NK-92 (cell line): ENCODE measurements around the gene KAZN.

Source experiments
- DNase-seq: peaks from one replicate; lab custom pipeline; 2025; ENCODE audit not compliant: unreplicated experiment; lab: John Stamatoyannopoulos, UW

The KAZN gene

DNA sequence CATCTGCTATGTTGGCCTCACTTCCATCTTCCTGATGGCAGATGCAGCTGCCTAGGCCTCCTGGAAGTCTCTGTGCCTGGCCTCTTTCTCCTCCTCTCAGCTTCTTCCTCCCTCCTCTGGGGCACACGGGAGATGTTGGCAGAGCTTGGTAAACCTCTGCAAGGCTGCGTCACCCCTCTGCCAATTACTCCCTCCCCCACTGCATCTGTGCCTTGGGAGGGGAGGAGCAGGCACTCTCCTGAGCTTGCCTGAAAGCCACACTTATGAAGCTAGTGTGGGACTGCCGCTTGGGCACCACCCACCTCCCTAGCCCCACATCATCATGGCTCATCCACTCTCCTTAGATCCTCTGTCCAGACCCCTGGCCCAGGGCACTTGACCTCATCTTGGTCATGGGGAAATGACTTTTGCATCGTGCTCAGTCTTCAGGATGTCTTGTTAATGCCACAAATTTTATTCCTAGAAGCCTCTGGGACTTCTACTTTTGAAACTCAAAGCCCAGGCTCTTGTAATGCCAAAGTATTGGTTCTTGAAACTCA, 547.7 kb downstream of the KAZN start:
- no peak for DNase-seq

DNA sequence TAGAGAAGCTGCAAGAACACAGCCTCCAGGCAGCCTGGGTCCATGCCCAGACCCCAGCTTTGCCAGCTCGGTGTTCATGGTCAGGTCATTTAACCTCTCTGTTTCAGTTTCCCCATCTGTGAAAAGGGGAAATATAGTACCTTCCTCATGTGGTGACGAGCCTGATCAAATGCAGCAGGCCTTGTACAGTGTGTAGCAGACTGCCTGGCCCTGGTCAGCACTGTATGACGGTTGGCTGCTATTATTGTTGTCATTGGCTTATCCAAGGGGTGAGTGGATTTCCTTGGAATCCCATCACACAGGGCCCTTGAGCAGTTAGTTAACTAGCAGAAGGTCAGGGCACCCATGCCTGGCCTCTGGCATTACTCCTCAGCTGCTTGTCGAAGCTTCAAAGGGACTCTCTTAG, 548.5 kb downstream of the KAZN start:
- DNase-seq = no peak

- DNase-seq = no peak
Measured at GRCh38 chr1:15148004-15148403, 549.5 kb downstream of the KAZN start.

GRCh38 chr1:15148475-15148874, 550.0 kb downstream of the KAZN start:
- no peak for DNase-seq

DNA sequence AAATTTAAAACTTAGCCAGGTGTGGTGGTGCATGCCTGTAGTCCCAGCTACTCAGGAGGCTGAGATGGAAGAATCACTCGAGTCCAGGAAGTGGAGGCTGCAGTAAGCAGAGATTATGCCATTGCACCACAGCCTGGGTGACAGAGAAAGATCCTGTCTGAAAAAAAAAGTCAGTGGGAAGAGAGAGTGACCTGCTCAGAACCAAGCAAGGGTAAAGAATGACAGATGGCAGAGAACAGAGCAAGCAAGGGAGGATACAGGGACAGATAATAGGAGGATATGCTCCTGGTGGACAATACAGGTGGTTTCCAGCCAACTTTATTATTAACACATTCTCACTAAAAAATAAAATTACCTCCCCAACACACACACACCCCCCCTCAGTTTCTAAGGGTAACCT, 550.5 kb downstream of the KAZN start:
- no peak for DNase-seq

DNA sequence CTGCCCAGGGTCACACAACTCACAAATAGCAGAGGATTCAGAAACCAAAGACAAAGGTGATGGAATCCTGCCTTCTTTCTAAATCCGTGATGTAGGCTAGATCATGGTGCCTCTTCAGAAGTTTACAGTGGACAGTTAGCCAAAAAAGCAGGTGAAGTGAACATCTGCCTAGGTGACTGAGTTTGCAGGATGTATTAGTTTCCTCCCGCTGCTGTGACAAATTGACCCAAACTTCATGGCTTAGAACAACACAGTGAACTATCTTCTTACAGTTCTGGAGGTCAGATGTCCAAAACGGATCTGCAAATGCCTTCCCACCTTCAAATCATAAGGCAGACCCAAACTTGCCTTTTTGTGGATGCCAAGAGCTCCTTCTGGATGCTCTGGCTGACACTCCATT, 551.9 kb downstream of the KAZN start:
- no peak for DNase-seq

DNA sequence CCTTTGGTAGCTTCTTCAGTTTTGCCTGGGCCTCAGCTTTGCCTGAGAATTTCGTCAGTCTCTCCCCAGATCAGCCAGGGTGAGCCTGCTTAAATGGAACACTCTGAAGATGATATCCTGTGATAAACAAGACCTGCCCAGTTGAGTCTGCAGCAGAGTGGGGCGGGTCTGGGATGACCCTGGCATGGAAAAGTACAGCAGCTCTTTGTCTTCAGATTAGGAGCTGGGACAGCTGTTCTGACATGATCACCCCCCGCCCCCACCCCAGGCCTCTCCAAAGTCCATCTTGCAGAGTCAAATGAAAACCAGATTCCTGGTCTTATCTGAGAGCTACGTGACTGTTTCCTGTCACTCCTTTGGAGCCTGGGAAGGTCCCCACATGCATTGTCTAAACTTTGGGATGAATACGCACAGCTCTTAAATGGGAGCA, 552.9 kb downstream of the KAZN start:
- no peak for DNase-seq

DNA sequence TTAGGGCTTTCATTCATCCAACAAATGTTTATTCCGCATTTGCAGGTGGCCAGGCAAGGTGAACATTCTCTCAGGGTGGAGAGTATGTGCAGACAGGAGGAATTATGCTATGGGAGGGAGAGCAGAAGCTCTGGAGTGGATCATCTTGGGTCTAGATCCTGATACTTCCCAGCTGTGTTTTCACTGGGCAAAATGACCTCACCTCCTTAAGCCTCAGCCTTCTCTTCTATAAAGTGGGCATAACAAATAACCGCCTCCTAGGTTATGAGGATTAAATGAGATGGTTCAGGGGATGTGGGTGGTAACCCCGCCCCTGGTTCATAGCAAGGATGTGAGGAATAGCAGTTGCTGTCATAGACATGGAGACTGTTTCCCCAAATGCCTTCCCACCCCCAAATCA, 553.4 kb downstream of the KAZN start:
- DNase-seq = no peak

DNA sequence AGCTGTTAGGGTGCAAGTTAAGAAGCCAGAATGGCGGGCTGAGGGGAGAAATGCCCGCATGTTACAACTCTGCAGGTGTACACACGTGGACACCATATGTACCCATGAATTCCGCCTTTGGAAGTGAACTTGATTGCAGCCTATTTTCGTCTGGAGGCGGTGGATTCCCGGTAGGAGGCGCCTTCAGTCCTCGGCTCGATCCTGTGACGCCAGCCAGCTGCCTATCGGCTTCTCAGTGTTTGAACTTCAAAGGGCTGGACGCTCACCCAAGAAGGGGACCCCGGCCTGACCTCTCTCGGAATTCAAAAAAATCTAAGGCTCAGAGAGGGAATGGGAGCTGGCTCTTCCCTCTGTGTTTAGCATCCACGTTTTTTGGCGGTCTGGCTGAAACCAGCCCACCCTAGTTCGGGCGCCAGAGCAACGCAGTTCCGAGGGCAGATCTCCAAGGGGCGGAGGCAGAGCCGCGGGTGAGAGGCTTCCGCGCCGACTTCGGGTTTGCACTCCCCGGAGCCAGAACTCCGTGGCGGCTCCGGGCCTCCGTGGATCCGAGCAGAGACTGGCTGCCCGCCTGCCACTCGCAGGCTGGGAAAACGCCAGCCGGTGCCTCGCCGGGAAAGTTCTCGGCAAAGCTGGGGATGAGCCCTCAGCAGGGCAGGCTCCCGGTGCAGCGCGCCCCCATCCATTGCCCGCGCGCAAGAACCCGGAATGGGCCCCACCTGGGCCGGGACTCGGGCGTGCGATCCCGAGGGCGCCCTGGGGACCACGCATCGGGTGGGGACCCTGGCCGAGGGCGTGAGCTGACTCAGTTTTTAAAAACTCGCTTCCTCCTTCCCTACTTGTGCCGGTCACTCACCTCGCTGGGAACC, 554.1 kb downstream of the KAZN start:
- no peak for DNase-seq

- DNase-seq = no peak
Measured at GRCh38 chr1:15153184-15153841, 554.8 kb downstream of the KAZN start, which contains the start of gene TMEM51. Gene TMEM51 (plus strand): TSS chr1:15153747. CDS start chr1:15215088, 61,341 bp downstream.

DNA sequence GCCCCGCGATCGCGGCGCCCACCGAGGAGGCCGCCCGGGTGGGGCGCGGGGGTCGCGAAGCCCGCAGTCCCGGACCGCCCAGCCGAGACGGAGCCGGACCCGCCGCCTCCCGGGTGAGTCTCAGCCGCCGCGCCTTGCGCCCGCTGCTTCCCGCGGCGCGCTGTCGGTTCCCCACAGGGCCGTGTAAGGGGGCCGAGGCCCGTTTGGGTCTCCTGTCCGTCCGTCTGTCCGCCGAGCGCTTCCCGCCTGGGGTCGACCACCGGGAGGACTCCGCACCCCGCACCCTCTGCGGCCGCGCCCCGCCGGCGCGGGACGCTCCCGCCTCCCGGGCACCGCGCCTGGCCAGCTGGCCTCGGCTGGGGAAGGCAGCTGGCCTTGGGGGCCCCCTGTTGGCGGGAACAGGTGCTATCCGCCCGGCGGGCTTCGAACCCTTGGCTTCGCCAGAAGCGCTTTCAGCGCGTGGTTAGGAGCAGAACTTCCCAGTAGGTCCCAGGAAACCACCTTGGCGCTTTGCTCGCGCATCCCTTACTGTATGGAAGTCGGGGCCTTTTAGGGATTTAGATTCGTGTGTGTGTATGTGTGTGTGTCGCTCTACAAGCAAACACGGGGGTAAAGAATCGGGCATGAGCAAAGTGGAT, 555.5 kb downstream of the KAZN start:
- DNase-seq = no peak

DNA sequence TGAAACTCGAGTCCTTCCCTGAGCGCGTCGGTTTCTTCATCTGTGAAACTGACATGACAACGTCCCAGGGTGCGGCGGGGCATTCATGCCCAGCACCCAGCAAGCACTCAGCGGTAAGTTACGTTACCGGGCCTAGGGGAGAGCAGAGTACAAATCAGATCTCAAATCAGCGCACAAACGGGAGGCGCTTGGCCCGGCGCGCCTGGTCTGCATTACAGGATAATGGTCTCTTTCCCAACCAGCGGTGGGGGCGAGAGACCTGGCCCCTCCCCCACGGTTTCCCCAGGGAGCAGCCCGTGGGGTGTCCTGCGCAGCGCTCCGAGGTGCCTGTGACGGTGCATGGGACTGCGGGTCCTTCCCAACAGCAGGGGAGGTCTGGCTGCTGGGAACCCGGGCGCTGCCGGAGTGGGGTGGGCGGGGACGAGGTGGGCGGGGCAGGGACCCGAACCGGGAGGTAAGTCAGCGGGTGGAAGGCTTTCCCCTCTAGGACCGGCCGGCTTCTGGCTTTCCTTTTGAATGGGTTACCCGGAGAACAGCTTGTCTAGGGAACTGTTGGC, 556.1 kb downstream of the KAZN start:
- DNase-seq = no peak

DNA sequence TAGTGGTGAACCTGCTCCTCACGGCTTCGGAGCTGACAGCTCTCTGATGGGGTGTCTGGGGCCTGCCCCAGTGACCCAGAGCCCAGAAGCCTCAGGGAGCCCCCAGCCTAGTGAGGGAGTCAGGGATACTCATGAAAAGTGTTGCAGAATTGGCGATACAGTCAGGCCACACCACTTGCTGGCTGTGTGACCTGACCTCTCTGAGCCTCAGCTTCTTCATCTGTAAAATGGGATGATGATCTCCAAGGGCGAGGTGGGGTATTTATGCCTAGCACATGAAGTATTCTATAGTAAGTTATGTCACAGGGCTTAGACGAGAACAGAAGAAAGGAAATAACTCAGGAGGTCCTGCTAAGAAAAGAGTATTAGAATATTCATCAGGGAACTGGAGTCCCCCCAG, 556.7 kb downstream of the KAZN start:
- DNase-seq = no peak

- no peak for DNase-seq
Measured at GRCh38 chr1:15155888-15156741, 557.6 kb downstream of the KAZN start.

GRCh38 chr1:15156807-15157380, 558.4 kb downstream of the KAZN start:
- DNase-seq = no peak

DNA sequence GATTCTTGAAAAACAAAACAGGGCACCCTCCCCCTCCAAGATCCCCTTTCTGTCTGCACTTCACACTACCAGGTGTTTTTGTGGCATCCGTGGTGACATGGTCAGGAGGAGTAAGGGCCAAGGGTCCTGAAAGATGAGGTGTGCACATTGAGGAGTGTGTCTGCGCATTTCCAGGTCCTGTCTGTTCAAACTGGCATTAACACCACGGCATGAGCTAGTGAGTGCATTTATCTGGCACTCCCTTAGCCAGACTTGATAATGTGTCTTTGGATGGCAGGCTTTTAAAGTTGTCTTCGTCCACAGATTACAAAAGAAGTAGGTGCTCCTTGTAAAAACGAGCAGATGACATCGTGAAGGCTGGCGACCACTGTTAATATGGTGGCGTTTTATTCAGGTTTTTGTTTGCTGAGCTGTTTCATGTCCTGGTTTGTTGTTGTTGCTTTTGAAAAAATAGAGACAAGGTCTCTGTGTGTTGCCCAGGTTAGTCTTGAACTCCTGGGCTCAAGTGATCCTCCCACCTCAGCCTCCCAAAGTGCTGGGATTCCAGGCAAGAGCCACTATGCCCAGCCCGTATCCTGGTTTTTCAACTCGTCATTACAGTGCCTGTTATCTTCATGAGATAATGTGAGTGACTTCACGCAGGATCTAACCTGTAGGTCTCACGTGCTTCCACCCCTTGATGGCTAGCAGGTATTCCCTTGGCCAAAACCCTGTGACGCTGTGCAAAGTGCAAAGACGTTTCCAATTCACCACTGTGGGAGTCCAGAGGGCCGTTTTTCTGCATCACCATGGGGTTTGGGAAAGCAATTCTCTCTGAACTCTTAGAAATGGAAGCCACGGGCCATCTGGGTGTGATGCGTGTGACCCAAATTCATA, 559.3 kb downstream of the KAZN start:
- DNase-seq = no peak

DNA sequence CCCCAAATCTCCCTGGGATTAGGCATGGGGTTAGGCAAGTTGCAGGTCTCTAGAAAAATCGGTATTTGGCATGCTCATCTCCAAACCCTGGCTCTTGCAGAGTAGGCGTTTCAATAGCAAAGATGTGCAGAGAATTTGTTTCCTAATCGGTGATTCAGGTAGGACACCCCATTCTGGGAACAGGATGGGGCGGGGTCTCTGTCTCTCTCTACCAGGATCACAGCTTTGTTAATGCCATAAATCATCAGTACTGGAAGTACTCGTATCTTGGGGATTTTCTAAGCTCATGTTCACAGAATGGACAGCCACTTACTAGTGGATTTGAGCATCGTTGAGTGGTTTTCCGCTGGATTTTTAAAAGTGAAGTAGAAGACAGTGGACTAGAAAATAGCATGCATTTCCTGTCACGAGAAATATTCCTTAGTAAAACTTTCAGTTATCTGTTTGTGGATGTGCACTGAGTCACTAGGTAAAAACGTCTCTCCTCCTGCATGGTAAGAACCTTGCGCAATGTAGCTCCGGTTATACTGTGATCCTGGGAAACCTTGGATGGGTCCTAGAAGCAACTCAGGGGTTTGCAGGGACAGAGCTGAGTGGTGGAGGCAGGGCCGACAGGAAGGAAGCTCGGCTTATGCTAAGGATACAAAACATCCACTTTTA, 560.2 kb downstream of the KAZN start:
- no peak for DNase-seq

DNA sequence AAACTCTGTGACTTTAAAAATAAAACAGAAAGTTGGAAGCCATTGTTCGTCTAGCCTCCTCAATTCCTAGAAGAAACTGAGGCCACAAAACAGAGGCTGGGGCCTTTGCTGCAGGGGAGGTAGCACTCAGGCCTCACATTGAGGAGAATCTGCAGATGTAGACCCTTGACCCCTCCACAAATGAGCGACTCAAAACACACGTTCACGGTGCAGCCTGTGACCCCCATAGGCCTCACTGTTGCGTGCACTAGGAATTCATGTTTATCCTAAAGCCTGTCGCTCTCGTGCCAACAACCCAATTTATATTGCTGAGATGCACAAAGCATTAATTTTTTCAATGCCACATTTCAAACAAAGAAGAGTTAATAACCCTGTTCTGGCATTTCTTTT, 560.7 kb downstream of the KAZN start:
- DNase-seq = no peak

- no peak for DNase-seq
Measured at GRCh38 chr1:15160626-15161025, 562.1 kb downstream of the KAZN start.
